GM19238 (cell line): ENCODE data around the gene CAB39.
"Not testable (repeated sequence)": the region's sequence is repeated elsewhere in the genome, so short reads cannot be mapped to it uniquely, and the experiment has no call there.

Source experiments
- DNase-seq: peaks from one replicate; pipeline ENCODE4 v3.0.0; 2011; ENCODE audit warnings: low spot score; ENCODE audit not compliant: insufficient read length

The CAB39 gene

GRCh38 chr2:230682546-230682945 lies 30.1 kb upstream of the CAB39 start:
- no peak for DNase-seq

- no peak for DNase-seq
Measured at GRCh38 chr2:230684270-230685168, 28.1 kb upstream of the CAB39 start.

GRCh38 chr2:230685178-230685577 lies 27.5 kb upstream of the CAB39 start:
- no peak for DNase-seq

- no peak for DNase-seq
Measured at GRCh38 chr2:230687498-230687897, 25.1 kb upstream of the CAB39 start.

- no peak for DNase-seq
Measured at GRCh38 chr2:230688490-230688889, 24.2 kb upstream of the CAB39 start.

- DNase-seq, result no peak
Measured at GRCh38 chr2:230690439-230690838, 22.2 kb upstream of the CAB39 start.

GRCh38 chr2:230691005-230691647 lies 21.5 kb upstream of the CAB39 start:
- no peak for DNase-seq

- no peak for DNase-seq
Measured at GRCh38 chr2:230692760-230693159, 19.9 kb upstream of the CAB39 start.

- no peak for DNase-seq
Measured at GRCh38 chr2:230693411-230693810, 19.2 kb upstream of the CAB39 start.

- no peak for DNase-seq
Measured at GRCh38 chr2:230694241-230694640, 18.4 kb upstream of the CAB39 start.

GRCh38 chr2:230695551-230695950 lies 17.1 kb upstream of the CAB39 start:
- DNase-seq, result no peak

GRCh38 chr2:230696670-230697069 lies 16.0 kb upstream of the CAB39 start:
- no peak for DNase-seq

GRCh38 chr2:230697676-230698075 lies 15.0 kb upstream of the CAB39 start:
- no peak for DNase-seq

- not testable (repeated sequence) for DNase-seq
Measured at GRCh38 chr2:230698753-230699152, 13.9 kb upstream of the CAB39 start.

GRCh38 chr2:230700447-230700846 lies 12.2 kb upstream of the CAB39 start:
- no peak for DNase-seq

- DNase-seq, result no peak
Measured at GRCh38 chr2:230701308-230701707, 11.3 kb upstream of the CAB39 start.

- DNase-seq, result not testable (repeated sequence)
Measured at GRCh38 chr2:230702457-230702856, 10.2 kb upstream of the CAB39 start.

GRCh38 chr2:230703514-230703913 lies 9.1 kb upstream of the CAB39 start:
- no peak for DNase-seq

GRCh38 chr2:230706053-230706521 lies 6.6 kb upstream of the CAB39 start:
- no peak for DNase-seq

- no peak for DNase-seq
Measured at GRCh38 chr2:230706966-230707365, 5.7 kb upstream of the CAB39 start.

GRCh38 chr2:230708204-230708603 lies 4.4 kb upstream of the CAB39 start:
- DNase-seq, result no peak

GRCh38 chr2:230711224-230711623 lies 1.4 kb upstream of the CAB39 start:
- no peak for DNase-seq
